ENCODE results near the gene TNKS1BP1. TPM values are rescaled to one million over a fixed set of nuclear protein-coding genes. Genes with fewer than 3 reads are reported as not detected.

Gene TNKS1BP1
- total RNA-seq, 2 donors from 2014 or later = 16.9 to 23.8 TPM

- H3K4me1 Mint-ChIP-seq (ENCODE audit: low read depth) = peaks cover 16% of the 10 kb centered on the region
- H3K27me3 Mint-ChIP-seq (ENCODE audit: low read depth) = no peaks in the 10 kb centered on the region
- H3K9me3 Mint-ChIP-seq = no peaks in the 10 kb centered on the region
- H3K36me3 Mint-ChIP-seq (ENCODE audit: insufficient read depth in 2 of 2) = no peaks in the 10 kb centered on the region
- peak overlapping the region; percentile 48 to 60 for H3K4me3 Mint-ChIP-seq
- no peak for ATAC-seq (replicated peaks in 1 of 2)
- no peak overlapping the region for H3K27ac Mint-ChIP-seq
- no peak for DNase-seq
Observed at GRCh38 chr11:57310630-57311086, 14.1 kb downstream of the TNKS1BP1 start.

DNA sequence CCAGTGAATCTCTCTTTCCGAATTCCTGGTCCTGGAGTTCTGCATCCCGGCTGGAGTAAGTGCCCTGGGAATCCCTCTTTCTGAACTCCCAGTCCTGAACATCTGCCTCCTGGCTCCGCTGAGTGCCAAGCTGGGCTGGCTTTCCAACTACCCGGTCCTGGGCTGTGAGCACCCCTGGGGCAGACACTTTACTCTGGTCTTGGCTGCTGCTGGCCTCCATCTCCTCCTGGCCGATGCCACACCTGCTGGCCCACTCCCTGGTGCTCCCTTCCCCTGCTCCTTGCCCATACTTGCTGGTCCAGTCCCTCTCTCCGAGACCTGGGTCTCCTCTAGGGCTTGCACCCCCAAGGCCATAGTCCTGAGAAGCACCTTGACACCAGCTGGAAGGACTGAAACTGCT lies 14.7 kb downstream of the TNKS1BP1 start:
- DNase-seq = no peak
- Mint-ChIP-seq H3K36me3 (ENCODE audit: insufficient read depth in 2 of 2) (no peaks in the 10 kb centered on the region), H3K27ac (no peak overlapping the region), H3K4me1 (ENCODE audit: low read depth) (peaks cover 16% of the 10 kb centered on the region), H3K27me3 (ENCODE audit: low read depth) (no peaks in the 10 kb centered on the region), H3K9me3 (no peaks in the 10 kb centered on the region), H3K4me3 (no peak overlapping the region)
- no peak for ATAC-seq (replicated peaks in 1 of 2)

DNA sequence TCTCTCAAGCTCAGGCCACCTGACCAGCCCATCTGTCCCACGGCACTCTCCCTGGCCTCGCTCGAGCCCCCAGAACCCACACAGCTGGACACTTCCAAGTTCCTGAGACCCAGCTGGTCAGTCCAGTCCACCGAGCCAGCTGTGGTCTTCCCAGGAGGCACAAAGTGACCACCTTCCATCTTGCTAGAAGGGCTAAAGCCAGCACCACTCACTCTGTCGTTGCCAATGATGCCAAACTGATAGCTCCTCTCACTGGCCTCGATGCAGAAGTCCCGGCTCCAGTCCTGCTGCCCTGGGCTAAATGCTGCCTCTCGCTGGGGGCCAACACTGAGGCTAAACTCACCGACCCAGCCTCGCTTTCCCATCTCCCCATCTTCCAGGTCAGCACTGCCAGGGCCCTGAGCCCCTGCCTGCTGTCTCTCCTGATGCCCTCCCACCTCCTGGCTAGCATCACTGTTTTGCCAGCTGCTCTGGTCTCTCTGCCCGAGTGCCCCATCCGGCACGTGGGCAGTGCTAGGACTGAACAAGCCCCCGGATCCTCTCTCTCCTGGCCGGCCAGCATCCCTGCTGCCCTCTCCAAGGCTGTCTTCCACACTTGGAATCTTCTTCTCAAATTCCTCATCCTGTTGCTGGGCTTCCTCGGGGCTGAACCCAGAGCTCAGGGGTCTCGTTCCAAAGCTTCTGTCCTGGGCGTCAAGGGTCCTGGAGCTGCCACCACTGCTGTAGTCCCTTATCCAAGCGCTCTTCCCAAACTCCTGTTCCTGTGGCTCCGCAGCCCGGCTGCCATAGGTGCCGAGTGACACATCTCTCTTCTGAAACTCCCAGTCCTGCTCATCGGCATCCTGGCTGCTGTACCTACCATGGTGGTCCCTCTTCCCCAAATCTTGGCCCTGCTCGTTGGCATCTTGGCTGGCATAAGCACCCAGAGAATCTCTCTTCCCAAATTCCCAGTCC lies 15.4 kb downstream of the TNKS1BP1 start:
- ATAC-seq (replicated peaks in 1 of 2) = no peak
- Mint-ChIP-seq H3K27me3 (ENCODE audit: low read depth) (no peaks in the 10 kb centered on the region), H3K36me3 (ENCODE audit: insufficient read depth in 2 of 2) (no peaks in the 10 kb centered on the region)

DNA sequence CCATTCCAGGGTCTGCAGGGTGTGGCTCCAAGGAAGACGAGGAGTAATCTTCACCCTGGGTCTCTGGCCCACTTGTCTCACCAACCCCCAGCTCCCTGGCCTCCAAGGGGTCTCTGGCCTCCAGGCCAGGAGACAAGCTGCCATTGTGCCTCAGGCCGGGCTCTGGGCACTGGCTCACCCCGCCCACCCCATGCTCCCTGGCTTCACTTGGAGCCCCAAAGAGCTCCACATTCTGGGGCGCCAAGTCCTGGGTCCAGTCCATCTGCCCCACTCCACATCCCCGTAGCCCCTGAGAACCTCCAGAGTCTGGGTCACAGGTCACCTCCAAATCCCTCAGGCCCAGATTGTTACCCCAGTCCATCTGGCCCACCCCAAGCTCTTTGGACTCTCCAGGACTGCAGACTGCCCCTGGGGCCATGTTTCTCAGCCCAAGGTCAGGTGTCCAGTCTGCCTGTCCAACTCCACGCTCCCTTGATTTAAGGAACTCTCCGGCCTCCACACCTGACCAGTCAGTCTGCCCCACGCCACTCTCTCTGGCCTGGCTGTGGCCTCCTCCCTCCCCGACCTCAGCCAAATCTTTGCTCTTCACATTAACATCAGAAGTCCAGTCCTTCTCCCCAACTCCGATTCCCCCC lies 16.2 kb downstream of the TNKS1BP1 start:
- Mint-ChIP-seq H3K27ac (no peak overlapping the region), H3K4me1 (ENCODE audit: low read depth) (peaks cover 16% of the 10 kb centered on the region), H3K9me3 (no peaks in the 10 kb centered on the region), H3K4me3 (no peak overlapping the region), H3K27me3 (ENCODE audit: low read depth) (no peaks in the 10 kb centered on the region), H3K36me3 (ENCODE audit: insufficient read depth in 2 of 2) (no peaks in the 10 kb centered on the region)
- no peak for ATAC-seq (replicated peaks in 1 of 2)
- DNase-seq = no peak

More for the DNA sequence above, 15.4 kb downstream of the TNKS1BP1 start:
- Mint-ChIP-seq H3K27ac (no peak overlapping the region), H3K9me3 (no peaks in the 10 kb centered on the region), H3K4me1 (ENCODE audit: low read depth) (peaks cover 16% of the 10 kb centered on the region), H3K4me3 (no peak overlapping the region)
- DNase-seq = no peak

DNA sequence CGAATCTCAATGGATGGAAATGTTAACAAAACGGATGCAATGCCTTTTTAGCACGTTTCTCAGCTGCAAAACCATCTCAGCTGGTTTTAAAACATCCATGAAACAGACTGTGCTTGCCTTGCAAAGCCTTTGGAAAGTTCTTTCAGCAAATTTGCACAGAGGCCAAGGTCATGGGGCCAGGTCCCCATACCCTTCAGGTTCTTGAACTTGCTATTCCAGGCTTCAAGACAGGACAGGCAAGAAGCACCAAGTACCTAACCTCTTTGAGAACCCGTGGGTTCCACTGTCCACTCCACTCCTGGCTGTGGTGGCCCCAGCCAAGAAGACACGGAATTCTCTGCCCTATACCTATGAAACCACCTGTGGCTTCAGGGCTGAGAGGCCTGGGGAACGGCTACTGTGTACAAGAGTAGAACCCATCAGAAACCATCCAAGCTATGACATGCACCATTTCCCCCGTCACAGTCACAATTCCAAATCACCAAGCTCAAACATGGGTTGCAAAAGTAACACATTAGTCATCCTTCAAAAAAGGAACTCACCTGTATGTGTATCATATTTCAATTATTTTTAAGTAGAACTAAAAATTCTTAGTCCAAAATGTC lies 17.0 kb downstream of the TNKS1BP1 start:
- Mint-ChIP-seq H3K9me3 (no peaks in the 10 kb centered on the region), H3K4me1 (ENCODE audit: low read depth) (peaks cover 16% of the 10 kb centered on the region), H3K27ac (no peak overlapping the region), H3K4me3 (no peak overlapping the region), H3K36me3 (ENCODE audit: insufficient read depth in 2 of 2) (no peaks in the 10 kb centered on the region), H3K27me3 (ENCODE audit: low read depth) (no peaks in the 10 kb centered on the region)
- ATAC-seq (replicated peaks in 1 of 2) = no peak
- DNase-seq = no peak

GRCh38 chr11:57306940-57307565 lies 17.7 kb downstream of the TNKS1BP1 start:
- Mint-ChIP-seq H3K9me3 (no peaks in the 10 kb centered on the region), H3K4me1 (ENCODE audit: low read depth) (peaks cover 12% of the 10 kb centered on the region), H3K27me3 (ENCODE audit: low read depth) (no peaks in the 10 kb centered on the region), H3K4me3 (no peak overlapping the region), H3K36me3 (ENCODE audit: insufficient read depth in 2 of 2) (peaks cover 0 to 3% of the 10 kb centered on the region in 2 donors), H3K27ac (no peak overlapping the region)
- DNase-seq (no peak), ATAC-seq (replicated peaks in 1 of 2) (no peak)

GRCh38 chr11:57306161-57306876 lies 18.4 kb downstream of the TNKS1BP1 start:
- H3K27ac Mint-ChIP-seq = no peak overlapping the region
- ATAC-seq (replicated peaks in 1 of 2) (no peak), DNase-seq (no peak)
- peaks cover 2 to 5% of the 10 kb centered on the region in 2 donors for H3K36me3 Mint-ChIP-seq (ENCODE audit: insufficient read depth in 2 of 2)
- peaks cover 7% of the 10 kb centered on the region for H3K4me1 Mint-ChIP-seq (ENCODE audit: low read depth)
- no peaks in the 10 kb centered on the region for H3K27me3 Mint-ChIP-seq (ENCODE audit: low read depth)
- H3K9me3 Mint-ChIP-seq = no peaks in the 10 kb centered on the region
- no peak overlapping the region for H3K4me3 Mint-ChIP-seq

DNA sequence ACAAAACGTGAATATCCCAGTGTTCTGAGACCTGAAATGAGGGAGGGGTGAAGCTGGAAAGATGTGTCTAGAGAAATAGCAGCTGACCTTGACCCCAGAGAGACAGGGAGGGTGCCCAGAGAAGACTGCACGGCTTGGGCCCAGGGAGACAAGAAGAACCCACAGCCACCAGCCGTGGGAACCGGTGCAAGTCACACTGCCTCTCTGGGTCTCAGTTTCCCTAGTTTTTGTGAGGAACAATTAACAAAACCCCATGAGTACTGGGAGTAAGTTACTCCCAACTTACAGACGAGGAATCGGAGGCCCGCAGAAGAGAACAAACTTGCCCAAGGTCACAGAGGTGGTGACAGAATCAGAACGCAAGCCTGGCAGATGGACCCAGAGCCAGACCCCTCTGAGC lies 19.2 kb downstream of the TNKS1BP1 start:
- Mint-ChIP-seq H3K27me3 (ENCODE audit: low read depth) (no peaks in the 10 kb centered on the region), H3K4me3 (no peak overlapping the region), H3K9me3 (no peaks in the 10 kb centered on the region), H3K4me1 (ENCODE audit: low read depth) (no peaks in the 10 kb centered on the region), H3K36me3 (ENCODE audit: insufficient read depth in 2 of 2) (peaks cover 6 to 12% of the 10 kb centered on the region in 2 donors), H3K27ac (no peak overlapping the region)
- no peak for DNase-seq
- ATAC-seq (replicated peaks in 1 of 2) = no peak

DNA sequence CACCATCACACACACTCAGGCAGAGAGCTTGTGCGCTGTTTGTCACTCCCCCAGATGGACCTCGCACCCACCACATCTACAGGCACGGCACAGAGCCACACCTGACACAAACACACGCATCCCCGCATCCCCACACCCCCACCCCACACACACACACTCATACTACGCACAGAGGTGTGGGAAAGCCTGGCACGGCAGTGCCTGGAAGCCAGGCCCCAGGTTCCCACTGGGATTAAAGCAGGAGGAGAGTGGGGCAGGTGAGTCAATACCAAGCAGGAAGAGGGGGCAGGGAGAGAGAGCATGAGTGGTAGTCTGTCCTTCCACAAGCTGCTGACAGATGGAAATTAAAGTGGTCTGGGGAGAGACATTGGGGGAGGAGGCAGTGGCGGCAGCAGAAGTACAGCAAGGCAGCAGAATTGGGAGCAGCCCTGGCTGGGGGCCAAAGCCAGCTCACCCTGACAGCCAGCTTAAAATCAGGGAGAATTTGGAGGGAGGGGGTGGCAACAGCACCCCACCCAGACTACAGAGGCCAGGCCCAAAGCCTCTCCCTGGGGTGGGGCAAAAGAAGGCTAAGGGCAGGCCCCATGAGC lies 20.7 kb downstream of the TNKS1BP1 start:
- Mint-ChIP-seq H3K36me3 (ENCODE audit: insufficient read depth in 2 of 2) (peaks cover 8 to 24% of the 10 kb centered on the region in 2 donors), H3K27ac (no peak overlapping the region), H3K27me3 (ENCODE audit: low read depth) (no peaks in the 10 kb centered on the region), H3K9me3 (no peaks in the 10 kb centered on the region), H3K4me1 (ENCODE audit: low read depth) (no peaks in the 10 kb centered on the region), H3K4me3 (no peak overlapping the region)
- ATAC-seq (replicated peaks in 1 of 2) = no peak
- DNase-seq = no peak

GRCh38 chr11:57303280-57303989 lies 21.3 kb downstream of the TNKS1BP1 start:
- H3K4me3 Mint-ChIP-seq = no peak overlapping the region
- H3K36me3 Mint-ChIP-seq (ENCODE audit: insufficient read depth in 2 of 2) = peaks cover 8 to 26% of the 10 kb centered on the region in 2 donors
- no peaks in the 10 kb centered on the region for H3K4me1 Mint-ChIP-seq (ENCODE audit: low read depth)
- H3K27me3 Mint-ChIP-seq (ENCODE audit: low read depth) = no peaks in the 10 kb centered on the region
- DNase-seq (no peak), ATAC-seq (replicated peaks in 1 of 2) (no peak)
- H3K27ac Mint-ChIP-seq = no peak overlapping the region
- H3K9me3 Mint-ChIP-seq = no peaks in the 10 kb centered on the region

DNA sequence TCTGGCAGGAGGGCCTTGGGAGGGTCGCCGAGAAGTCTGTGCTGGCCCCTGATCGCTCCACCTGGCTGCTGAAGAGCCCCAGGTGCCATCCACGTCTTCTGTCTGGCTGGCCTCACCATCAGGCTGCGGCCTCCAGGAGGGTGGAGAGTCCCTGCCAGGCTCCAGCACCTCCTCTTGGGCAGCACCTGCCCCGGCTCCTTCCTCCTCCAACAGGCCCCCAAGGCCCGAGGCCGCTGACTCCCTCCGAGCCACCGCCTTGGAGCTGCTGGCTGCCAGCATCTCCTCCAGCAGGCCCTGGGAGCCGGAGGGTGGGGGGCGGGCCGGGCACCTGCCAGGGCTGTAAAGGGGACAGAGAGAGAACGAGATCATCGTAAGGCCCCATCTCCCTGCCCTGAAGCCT lies 22.3 kb downstream of the TNKS1BP1 start:
- DNase-seq (no peak), ATAC-seq (replicated peaks in 1 of 2) (no peak)
- Mint-ChIP-seq H3K27ac (no peak overlapping the region), H3K27me3 (ENCODE audit: low read depth) (no peaks in the 10 kb centered on the region), H3K9me3 (no peaks in the 10 kb centered on the region), H3K4me3 (no peak overlapping the region), H3K36me3 (ENCODE audit: insufficient read depth in 2 of 2) (peaks cover 8 to 28% of the 10 kb centered on the region in 2 donors), H3K4me1 (ENCODE audit: low read depth) (no peaks in the 10 kb centered on the region)

Data from activated T-cell treated with anti-CD3 and anti-CD28 coated beads, Interleukin-2, amount 50 U/mL, for 72 hours (primary cell).